WI38 (cell line): ENCODE results near the gene GPR42.
A peak's percentile ranks its signal among the peaks of the same experiment; 100 is the strongest.

Experiments used
- H3K4me3 ChIP-seq: 2 replicates; pipeline ENCODE4 v1.5.1; 2011; ENCODE audit warnings: low read depth, mild to moderate bottlenecking, control low read depth, low read length
- TF ChIP-seq, protein P1 (sequence below): IDR thresholded peaks from 2 replicates; pipeline ENCODE4 v1.5.1; 2012; ENCODE audit warnings: low read depth, mild to moderate bottlenecking, control low read depth, low read length

GPR42 gene, protein sequence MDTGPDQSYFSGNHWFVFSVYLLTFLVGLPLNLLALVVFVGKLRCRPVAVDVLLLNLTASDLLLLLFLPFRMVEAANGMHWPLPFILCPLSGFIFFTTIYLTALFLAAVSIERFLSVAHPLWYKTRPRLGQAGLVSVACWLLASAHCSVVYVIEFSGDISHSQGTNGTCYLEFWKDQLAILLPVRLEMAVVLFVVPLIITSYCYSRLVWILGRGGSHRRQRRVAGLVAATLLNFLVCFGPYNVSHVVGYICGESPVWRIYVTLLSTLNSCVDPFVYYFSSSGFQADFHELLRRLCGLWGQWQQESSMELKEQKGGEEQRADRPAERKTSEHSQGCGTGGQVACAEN

DNA sequence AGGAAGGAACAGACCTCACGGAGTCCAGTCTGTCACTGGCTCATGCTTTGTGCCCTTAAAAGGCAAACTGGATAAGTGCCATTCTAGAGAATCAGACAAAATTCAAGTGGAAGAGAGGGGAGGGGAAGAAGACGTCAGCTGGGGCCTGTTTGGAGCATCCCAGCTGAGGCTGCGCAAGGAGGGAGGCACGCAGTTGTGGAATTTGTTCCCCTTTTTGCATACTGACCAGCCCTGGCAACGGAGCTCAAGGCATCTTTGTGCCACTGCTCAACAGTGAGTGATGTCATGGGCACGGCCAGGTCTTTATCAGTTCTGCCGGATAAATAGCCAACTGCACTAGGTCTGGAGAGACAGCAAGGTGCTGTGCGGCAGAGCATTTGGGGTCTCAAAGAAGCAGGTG lies at the start of gene GPR42:
Gene GPR42, plus strand, starts transcription at position 347 of the 400 bp plus-strand sequence. CDS start 292 bp downstream, outside the sequence.
- no peak within 1 kb of the TSS for H3K4me3 ChIP-seq
- TF ChIP-seq, protein P1, sequence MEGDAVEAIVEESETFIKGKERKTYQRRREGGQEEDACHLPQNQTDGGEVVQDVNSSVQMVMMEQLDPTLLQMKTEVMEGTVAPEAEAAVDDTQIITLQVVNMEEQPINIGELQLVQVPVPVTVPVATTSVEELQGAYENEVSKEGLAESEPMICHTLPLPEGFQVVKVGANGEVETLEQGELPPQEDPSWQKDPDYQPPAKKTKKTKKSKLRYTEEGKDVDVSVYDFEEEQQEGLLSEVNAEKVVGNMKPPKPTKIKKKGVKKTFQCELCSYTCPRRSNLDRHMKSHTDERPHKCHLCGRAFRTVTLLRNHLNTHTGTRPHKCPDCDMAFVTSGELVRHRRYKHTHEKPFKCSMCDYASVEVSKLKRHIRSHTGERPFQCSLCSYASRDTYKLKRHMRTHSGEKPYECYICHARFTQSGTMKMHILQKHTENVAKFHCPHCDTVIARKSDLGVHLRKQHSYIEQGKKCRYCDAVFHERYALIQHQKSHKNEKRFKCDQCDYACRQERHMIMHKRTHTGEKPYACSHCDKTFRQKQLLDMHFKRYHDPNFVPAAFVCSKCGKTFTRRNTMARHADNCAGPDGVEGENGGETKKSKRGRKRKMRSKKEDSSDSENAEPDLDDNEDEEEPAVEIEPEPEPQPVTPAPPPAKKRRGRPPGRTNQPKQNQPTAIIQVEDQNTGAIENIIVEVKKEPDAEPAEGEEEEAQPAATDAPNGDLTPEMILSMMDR: no peak

- H3K4me3 ChIP-seq: no peak overlapping the region
- TF ChIP-seq, protein P1: no peak
These were observed 49.6 kb upstream of the GPR42 start for GRCh38 chr19:35321291-35321690.

DNA sequence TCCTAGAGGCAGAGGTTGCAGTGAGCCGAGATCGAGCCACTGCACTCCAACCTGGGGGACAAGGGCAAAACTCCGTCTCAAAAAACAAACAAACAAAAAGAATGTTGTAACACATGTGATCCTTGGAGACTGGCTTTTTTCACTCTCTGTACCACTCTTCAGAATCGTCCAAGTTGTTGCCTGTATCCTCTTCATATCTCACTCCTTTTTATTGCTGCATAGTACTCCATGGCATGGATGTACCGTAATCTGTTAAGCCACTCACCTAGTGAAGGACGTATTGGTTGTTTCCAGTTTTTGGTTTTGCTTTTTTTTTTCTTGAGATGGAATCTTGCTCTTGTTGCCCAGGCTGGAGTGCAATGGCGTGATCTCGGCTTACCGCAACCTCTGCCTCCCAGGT lies 48.9 kb upstream of the GPR42 start:
- TF ChIP-seq, protein P1: no peak

DNA sequence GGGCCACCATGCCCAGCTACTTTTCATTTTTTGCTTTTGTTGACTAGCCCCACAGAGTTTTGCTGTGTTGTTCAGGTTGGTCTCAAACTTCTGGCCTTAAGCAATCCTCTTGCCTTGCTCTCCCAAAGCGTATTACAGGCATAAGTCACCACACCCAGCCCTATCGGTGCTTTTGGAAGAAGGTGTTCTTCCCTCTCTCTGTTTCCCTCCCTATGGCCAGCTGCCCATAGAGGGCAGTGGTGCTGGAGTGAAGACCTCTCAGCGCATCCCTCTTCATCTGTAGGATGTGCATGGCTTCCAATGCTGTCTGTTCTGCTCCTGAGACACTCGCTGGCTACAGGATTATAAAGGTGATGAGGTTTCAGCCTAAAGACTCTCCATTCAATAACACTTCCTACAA lies 43.2 kb upstream of the GPR42 start:
- TF ChIP-seq, protein P1: peak; percentile 26

More for the DNA sequence above, 48.9 kb upstream of the GPR42 start:
- H3K4me3 ChIP-seq: no peak overlapping the region

DNA sequence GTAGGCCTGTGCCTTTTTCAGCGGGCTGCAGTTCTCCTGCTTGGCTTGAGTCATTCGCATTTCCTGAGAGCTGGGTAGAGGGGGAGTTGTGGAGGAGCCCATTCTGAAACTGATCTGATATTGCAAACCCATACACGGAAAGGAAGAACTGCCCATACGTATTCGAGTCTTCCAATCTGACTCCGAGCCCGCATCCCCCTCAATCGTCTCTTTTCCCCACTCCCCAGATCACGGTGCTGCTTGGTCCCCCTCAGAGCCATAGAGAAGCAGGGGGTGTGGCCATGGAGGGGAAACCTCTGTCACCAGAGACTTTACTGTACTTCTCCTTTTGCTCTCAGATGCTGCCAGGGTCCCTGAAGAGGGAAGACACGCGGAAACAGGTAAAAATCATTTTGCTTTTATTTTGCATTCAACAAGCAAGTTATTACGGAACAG lies 42.0 kb upstream of the GPR42 start, which contains the start of gene CD22:
Gene CD22, plus strand, starts transcription at position 337 of the 435 bp plus-strand sequence. CDS start 2,854 bp downstream, outside the sequence.
- TF ChIP-seq, protein P1: no peak

More for the DNA sequence above, 43.2 kb upstream of the GPR42 start:
- H3K4me3 ChIP-seq: no peak overlapping the region

DNA sequence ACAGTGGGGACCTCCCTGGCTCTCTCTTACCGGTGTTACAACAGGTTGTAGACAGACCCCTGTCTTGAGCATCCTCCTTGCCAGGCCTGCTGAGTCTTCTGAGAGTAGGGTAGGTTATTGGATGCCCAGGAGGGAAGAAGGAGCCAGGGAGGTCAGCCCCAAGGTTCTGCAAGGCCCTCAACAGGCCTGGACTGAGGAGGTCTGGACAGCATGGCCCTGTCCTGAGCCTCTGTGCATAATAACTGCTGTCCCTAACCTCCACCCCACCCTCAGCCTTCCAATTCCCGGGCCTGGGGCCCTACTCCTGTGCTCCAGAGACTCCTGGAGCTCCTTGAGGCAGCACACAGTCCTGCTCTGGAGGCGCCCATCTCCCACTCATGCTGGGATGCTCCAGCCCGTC lies 41.5 kb upstream of the GPR42 start:
- no peak overlapping the region for H3K4me3 ChIP-seq
- TF ChIP-seq, protein P1: no peak

More for the DNA sequence above, 42.0 kb upstream of the GPR42 start, which contains the start of gene CD22:
- H3K4me3 ChIP-seq: no peak within 1 kb of the TSS

DNA sequence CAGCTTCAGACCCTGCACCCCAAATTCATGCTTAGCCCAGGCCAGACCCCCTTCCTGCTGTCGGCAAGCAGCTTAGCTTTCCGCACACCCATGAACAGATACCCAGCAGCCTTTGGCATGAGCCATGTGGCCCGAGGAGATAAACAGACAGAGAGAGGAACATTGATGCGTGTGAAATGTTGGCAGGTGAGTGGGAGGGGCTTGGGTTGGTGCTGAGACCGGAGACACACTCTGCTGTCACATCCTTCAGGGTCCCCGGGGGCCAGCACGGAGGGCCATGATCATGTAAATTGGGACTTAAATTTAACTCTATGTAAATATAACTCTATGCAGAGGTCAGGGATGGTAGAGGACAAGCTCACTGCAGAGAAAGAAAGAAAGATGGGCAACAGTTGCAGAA lies 40.4 kb upstream of the GPR42 start:
- TF ChIP-seq, protein P1: no peak
- H3K4me3 ChIP-seq: no peak overlapping the region
